Stimulated activated CD4-positive, alpha-beta T cell treated with anti-CD3 and anti-CD28 coated beads, Interleukin-4, amount 100 ng/mL, for 24 hours (primary cell): ENCODE measurements around the gene SLC26A2.
"Not testable (repeated sequence)": the region's sequence is repeated elsewhere in the genome, so short reads cannot be mapped to it uniquely, and the experiment has no call there.

Experiments used
- DNase-seq: peaks from one replicate; pipeline ENCODE4 v3.0.0-alpha.2; 2020

Gene SLC26A2

DNA sequence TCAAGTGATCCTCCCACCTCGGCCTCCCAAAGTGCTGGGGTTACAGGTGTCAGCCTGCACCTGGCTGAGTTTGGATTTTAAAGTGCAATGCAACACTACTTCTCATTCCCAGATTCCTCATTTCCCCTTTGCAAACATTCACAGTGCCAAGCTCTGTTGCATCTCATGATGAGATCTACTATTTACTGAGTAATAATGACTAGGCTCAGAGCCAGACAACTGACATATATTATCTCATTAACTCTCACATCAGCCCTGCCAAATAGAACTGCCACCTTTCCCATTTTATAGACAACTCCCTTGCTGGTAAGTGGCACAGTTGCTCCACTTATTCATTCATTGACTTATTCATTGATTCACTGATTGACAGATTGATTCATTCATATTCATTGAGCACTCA, 22.9 kb upstream of the SLC26A2 start:
- no peak for DNase-seq

DNA sequence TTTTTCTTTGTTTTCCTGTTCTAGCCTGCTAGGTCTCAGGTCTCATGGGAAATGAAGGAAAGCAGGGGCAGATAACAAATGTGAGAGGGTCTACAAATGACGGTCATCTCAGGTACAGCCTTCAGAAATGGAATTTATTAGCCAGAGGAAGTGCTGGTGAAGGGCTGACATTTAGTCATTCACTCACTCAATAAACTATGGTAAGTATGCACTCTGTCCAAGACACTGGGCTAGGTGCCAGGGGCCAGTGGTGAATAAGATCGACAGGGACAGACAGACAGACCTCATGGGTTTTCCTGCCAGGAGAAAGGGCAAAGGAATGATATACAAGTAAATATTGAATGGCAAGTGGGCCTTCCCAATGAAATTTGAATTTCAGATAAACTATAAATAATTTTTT, 22.3 kb upstream of the SLC26A2 start:
- DNase-seq = no peak

DNA sequence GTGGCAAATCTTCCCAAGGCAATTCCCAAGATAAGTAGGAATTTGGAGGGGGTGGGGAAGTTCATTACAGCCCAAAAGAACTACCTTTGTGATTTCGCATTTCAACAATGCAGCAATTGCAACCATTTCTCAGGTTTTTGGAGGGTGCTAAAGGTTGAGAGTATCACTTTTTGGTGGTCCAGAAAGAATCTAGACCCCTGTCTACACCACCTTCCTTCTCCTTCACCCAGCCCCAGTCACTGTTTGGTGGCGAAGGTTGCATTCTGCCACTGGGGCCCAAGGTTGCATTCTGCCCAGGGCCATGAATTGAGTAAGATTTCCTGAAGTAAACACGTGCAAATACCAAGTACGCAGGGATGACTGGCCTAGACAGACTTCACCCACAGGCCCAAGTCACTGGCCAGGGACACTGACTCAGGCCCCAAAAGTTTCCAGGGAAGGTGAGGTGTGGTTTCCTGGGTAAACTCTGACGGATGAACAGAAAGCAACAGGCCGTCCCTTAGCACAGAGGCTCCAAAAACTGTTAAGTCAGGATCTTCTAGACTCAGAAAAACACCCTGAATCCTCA, 21.7 kb upstream of the SLC26A2 start:
- no peak for DNase-seq

DNA sequence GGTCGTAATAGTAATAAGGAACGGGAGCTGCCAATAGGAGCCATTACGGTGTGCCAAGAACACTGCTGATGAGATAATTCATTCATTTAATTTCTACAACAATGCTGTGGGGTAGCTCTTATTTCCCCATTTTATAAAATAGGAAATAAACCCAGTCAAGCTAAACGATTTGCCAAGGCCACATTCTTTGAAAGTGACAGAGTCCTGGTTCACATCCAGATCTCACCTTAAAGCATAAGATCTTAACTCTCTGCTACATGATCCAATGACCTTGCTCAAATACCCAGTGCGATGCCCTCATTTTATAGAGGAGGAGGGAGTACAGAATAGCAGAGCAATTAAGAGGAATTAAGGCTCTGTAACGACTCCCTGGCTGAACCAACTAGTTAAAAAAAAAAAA, 21.0 kb upstream of the SLC26A2 start:
- DNase-seq = no peak

DNA sequence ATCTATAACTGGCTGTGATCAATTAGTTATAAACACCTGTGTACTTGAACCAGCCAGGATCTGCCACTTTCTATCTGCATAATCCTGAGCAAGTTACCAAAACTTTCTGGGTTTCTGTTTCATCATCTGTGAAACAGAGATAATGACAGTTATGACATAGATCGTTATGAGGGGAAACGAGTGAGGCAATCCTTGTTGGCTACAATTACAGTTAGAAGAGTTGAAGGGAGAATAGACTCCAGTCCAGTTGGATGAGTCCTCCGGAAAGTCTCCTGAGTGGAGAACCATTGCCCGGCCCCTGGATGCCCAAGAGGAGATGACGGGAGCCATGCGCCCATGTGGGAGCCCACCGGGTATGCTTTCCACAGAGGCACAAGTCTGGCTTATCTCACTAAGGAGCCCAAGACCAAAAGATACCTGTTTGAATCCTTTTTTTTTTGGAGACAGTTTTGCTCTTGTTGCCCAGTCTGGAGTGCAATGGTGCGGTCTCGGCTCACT, 20.4 kb upstream of the SLC26A2 start:
- DNase-seq = no peak

DNA sequence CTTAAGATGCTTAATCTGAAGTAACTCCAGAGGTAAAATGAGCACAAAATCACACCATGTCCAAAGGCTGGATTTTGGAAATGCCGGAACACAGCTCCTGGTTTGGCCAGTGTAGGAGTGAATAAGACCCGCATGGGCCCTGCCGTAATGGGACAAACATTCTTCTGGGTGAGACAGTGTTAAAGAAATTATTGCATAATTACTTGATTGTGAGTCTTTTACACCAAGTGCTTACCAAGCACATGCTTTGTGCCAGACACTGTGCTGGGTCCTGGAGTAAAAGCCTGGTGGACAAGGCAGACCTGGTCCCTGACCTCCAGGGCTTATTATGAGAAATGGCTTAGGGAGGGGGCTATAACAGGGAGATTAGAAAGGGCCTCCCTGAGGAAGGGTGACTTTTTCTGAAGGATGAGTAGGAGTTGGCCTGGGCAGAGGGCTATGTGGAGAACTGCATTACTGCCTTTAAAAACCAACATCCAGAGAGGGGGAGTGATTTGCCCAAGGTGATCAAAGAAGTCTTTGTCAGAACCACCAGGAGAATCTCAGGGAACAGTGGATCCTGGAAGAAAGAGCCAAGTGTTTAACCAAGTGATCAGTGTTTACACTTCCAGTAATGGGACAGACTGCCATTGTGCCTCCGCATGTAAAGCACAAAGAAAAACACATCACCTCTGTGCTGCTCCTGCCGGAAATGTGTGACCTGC, 19.5 kb upstream of the SLC26A2 start:
- DNase-seq = no peak

DNA sequence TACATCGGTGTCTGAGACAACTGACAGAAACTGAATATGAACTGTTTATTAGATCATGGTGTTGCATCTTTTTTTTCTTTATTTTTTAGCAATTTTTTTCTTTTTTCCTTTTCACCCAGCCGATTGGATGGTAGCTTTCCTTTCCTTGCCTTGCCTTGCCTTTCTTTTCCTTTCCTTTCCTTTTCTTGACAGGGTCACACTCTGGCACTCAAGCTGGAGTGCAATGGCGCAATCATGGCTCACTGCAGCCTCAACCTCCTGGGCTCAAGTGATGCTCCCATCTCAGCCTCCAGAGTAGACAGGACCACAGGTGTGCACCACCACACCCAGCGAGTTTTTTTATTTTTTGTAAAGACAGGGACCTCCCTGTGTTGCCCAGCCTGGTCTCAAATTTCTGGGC, 18.8 kb upstream of the SLC26A2 start:
- DNase-seq = no peak

DNA sequence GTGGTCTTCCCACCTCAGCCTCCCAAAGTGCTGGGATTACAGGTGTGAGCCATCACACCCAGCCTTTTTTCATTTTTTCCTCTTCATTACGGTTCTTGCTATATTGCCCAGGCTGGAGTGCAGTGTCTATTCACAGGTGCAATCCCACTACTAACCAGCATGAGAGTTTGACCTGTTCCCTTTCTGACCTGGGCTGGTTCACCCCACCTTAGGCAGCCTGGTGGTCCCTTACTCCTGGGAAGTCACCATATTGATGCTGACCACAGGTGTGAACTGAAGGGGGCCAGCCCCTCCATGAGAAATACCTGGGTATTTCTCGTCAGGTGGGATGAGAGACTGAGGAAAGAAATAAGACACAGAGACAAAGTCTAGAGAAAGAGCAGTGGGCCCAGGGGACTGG, 18.4 kb upstream of the SLC26A2 start:
- no peak for DNase-seq

DNA sequence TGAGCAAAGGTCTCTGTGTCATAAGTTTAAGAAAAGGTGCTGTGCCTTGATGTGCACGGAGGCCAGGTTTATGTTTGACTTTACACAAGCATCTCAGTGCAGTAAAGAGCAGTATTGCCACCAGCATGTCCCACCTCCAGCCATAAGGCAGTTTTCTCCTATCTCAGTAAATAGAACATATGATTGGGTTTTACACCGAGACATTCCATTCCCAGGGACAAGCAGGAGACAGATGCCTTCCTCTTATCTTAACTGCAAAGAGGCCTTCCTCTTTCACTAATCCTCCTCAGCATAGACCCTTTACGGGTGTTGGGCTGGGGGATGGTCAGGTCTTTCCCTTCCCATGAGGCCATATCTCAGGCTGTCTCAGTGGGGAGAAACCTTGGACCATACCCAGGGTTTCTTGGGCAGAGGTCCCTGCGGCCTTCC, 17.8 kb upstream of the SLC26A2 start:
- DNase-seq = not testable (repeated sequence)

DNA sequence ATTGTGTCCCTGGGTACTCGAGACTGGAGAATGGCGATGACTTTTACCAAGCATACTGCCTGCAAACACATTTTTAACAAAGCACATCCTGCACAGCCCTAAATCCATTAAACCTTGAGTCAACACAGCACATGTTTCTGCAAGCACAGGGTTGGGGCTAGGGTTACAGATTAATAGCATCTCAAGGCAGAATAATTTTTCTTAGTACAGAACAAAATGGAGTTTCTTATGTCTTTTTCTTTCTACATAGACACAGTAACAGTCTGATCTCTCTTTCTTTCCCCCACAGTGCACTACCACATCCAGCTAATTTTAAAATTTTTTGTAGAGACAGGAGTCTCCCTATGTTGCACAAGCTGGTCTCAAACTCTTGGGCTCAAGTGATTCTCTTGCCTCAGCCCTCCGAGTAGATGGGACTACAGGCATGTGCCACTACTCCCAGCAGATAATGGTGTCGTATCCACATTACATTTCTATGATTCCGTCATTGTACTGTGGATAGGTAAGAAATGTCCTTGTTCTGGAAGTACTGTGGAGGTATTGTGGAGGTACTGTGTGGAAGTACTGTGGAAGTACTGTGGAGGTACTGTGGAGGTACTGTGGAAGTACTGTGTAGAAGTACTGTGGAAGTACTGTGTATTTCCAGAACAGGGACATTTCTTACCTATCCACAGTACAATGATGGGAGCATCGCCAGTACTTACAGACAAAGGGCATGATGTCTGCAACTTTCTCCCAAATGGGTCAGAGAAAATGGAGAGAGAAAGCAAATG, 17.2 kb upstream of the SLC26A2 start:
- DNase-seq = not testable (repeated sequence)

DNA sequence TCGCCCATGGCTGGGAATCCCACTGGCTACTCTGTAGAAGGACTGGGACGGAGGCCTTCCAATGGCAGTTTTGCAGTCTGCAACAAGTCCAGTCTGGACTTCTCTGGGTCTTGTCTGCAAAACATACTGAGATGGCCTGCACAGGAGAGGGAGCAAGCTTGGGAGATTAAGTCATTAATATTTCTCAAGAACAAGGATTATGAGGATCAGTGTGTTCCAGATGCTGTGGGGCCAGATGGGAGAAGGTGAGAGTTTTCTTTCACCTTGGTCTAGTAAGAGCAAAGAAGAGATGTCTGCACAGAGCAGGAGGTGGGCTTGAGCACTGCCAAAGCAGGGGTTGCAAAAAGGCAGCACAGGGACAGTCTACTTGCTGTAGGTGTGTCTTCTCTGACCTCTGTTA, 15.9 kb upstream of the SLC26A2 start, which contains the start of gene PDE6A:
Gene PDE6A, minus strand, starts transcription at position 128 of the 400 bp plus-strand sequence. Its CDS starts 120 bp downstream, at position 8.
- DNase-seq = no peak

DNA sequence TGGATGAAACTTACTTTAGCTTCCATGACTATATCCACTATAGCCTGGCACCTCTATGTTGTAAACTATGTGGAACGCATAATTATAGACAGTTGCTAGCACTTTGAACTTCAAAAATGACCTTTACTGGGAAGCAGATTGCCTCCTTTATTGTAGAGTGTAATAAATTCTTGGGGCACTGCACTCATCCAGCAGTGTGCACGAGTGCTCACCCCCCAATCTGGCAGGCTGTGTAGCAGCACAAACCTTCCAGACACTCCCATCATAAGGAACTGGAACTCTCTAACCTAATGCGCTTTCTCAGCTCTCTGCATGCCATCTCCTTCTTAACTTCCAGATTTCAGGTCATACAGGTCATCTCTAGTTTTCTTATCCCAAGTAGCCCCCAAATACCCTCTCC, 14.4 kb upstream of the SLC26A2 start:
- no peak for DNase-seq

DNA sequence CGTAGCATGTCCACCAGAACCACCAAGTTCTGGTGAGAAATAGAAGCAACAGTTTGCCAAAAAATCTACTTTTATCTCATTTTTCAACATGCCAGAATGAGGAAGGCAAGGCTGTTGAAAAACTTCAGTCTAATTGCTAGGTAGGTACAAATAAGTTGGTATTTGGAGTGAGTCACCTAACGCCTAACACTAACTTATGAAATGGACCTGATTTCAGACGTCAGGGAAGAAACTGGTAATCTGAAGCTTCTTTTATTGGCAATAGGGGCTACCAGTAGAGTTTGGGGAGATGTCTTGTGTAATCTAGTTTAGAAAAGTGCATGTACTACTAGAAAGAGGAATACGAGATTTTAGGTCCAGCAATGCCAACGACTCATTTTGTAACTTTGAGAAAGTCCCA, 11.6 kb upstream of the SLC26A2 start:
- DNase-seq = no peak

DNA sequence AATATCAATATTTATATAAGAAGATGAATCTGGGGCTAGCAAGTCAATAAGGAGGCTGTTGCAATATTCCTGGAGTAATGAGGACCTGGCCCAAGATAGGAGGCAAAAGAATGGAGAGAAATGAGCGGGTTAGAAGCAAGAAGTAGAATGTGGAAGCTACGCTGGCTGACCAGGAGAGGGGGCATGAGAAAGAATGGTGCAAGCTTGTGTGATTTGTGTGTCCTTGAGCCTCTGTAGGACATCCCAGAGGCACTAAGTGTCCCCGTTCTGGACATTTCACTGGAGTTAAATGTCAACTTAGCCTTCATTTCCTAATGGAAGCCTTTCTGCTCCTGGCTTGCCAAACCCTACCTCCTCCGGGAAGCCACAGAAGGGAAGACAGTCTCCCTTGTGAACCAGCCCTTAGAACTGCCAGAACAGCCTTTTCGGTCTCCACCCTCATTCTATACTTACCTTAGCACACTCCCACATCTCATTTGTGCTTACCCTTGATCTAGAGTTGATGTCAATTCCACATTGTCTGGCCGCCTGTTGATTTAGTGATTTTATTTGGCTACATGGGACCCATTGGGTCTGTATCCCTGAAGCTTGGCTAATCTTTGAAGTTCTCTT, 9.3 kb upstream of the SLC26A2 start:
- no peak for DNase-seq

DNA sequence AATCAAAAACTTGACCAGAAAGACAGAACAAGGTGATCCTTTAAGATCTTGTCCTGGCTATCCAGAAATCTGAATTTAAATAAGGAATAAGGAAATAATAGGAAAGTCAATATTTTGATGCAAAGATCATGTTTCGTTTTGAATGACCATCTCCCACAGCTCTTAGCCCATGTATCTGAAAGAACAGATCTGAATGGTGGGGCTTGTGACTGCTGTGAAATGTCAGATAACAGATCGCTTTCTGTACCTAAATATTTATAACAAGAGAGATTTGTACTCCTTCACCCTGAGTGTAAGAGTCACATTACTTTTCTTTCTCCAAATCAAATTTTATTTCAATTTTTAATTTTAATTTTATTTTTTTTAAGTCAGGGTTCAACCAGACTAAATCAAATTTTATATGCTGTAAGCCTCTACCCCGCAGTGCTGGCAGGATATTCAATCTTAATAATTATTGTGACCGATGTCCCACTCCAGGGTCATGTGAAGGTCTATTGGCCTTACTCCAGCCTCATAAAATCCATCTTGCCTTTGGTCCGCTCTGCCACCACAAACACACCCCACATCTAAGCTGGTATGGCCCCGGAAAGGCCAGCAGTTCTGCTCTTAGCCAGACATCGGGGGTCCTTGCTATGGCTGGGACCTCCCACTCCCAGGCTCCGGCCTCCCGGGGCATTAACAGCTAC, 7.0 kb upstream of the SLC26A2 start:
- DNase-seq = no peak

DNA sequence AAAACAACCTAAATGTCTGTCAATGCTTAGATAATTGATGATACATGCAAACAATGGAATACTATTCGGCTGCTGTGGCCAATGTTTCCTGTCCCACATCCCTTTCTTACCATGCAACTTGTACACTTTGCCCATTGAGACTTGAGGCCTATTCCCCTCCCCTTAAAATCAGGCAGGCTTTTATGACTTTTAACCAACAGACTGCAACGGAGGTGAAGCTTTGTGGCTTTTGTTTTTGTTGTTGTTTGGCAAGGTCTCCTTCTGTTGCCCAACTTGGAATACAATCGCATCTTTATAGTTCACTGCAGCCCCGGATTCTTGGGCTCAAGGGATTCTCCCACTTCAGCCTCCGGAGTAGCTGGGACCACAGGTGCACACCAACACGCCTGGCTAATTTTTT, 5.8 kb upstream of the SLC26A2 start:
- DNase-seq = no peak

DNA sequence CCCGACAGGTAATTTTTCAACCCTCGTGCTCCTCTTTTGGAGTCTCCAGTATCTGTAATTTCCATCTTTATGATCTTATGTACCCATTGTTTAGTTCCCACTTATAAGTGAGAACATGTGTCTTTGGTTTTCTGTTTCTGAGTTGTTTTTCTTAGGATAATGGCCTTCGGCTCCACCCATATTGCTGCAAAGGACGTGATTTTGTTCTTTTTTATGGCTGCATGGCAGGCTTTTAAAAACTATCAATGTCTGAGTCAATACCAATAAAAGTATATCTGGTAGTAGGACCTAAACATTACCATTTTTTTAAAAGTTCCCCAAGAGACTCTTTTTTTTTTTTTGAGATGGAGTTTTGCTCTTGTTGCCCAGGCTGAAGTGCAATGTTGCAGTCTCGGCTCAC, 3.9 kb upstream of the SLC26A2 start:
- no peak for DNase-seq

DNA sequence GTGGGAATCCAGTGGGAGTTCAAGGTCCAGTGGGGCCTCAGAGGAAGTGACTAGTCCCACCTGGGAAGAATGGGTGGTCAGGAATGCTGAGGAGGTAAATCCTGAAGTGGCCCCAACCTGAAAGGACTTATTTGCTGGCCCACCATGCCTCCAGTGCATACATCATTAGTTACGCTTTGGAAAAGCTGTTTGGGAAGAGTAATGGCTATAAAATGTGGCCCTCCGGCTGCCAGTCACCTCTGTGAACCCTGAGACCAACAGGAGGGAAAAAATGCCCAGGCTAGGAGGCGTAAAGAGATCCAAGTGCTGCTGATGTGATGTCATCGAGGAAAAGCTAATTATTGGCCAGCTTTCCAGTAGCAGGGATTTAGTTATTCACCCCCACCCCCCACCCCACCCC, 2.7 kb upstream of the SLC26A2 start:
- DNase-seq = no peak

DNA sequence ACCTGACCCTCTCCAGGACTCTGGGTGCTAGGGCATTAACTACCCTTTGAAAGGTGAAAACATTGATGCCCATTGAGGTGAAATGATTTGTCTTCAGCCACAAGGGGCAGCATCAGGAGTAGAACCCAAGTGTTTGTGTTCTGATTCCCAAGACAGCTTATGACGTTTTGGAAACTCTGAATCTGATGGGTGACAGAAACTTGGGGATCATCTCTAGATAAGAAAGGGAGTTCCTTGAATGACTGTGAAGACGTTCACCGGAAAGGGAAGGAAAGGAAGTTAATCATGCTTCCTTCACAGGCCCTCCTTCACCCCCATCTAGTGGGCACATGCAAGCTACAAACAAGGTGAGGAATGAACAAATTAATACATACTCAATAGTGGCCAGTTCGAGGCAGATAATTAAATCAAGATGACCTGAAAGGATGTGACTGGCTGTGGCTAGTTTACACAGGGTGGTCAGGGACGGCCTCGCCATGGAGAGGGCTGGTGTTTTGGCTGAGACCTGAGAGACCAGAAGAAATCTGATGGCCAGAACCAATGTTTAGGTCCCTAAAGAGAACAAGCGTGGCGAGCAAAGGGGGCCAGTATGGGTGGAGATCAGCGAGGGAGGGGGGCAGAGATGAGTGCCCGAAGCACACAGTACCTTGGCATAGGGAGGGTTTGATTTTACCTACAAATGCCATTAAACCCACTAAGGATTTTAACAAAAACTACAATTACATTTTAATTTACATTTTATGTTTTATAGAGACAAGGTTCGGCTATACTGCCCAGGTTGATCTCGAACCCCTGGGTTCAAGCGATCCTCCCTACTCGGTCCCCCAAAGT, 937 bp upstream of the SLC26A2 start:
- DNase-seq = peak; percentile 69

DNA sequence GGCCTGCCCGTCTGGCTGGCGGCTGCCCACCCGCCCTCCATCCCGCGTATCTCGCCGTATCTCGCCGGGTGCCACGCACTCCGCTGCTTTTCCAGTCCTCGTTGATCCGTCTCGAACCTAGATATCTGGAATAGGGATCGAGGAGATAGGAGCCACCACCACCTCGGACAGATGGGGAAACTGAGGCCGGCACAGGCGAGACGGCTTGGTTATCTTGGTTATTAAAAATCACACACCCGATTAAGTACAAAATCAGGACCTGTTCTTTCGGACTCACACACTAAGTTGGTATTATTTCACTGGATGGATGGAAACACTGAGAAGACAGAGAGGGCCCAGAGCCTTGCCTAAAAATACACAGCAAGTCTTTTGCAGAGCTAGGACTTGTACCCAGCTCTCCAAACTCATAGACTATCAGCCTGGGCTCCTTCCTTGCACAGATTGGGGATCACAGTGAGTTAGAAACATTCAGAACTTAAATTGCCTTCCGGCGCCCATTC, 678 bp downstream of the SLC26A2 start:
- DNase-seq = no peak

DNA sequence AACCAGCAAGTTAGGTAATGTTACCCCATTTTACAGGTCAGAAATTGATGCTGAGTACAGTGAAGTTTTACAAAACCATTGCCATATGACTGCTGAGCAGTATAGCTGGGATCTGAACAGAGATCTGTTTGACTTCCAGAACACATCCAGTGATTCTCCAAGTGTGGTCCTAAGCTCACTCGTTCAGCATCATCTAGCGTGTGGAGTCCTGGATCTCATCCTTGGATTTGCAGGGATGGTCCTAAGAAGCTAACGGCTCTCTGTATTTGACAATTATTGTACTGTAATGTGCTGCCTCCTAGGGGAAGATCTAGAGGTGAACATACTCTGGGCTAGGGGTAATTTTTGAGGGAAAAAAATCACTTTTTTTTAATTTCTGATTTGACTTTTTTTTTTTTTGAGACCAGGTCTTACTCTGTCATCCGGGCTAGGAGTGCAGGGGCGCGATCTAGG, 1.4 kb downstream of the SLC26A2 start:
- DNase-seq = no peak
